Activated T-cell treated with anti-CD3 and anti-CD28 coated beads for 4 hours (primary cell): ENCODE results near the gene NINJ2.
A peak's percentile ranks its signal among the peaks of the same experiment; 100 is the strongest.

Experiments used
- DNase-seq: peaks from one replicate; pipeline ENCODE4 v3.0.0-alpha.2; 2020

Gene NINJ2

GRCh38 chr12:546265-546919, 116.9 kb downstream of the NINJ2 start:
- DNase-seq = no peak

DNA sequence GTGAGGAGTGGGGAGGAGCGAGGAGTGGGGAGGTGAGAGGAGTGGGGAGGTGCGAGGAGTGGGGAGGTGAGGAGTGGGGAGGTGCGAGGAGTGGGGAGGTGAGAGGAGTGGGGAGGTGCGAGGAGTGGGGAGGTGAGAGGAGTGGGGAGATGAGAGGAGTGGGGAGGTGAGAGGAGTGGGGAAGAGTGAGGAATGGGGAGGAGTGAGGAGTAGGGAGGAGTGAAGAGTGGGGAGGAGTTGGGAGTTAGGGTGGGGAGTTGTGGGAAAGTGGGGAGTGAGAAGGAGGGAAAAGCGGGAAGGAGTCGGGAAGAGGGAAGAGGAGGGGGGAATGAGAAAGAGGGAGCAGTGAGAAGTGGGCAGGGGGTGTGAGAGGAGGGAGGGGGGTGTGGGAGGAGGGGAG, 117.4 kb downstream of the NINJ2 start:
- no peak for DNase-seq

DNA sequence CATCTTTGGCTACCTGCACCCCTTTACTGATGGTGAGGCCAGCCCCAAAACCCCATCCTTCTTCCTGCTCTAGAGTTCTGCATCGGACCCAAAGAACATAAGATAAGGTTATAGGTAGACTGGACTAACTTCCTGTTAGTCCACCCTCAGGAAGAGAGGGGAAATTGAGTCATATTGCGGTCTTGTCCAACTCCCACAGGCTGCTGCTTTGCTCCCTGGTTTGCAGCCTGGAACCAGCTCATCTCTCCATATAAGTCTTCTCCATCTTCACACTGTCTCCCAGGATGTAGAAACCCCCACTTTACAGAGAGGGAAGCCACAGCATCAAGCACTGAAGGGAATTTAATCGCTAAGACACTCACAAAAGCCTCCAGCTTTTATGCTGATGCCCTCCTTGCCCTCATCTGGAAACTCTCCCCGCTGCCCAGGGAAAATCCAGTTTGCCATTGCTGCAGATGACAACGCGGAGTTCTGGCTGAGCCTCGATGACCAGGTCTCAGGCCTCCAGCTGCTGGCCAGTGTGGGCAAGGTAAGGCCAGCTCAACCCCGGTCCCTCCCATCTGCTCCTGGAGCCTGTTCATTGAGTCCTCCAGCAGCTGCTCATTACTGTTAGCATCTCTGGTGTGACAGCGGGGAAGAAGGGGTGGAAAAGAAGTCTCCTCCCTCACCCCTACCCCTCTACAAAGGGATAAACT, 118.2 kb downstream of the NINJ2 start:
- no peak for DNase-seq

DNA sequence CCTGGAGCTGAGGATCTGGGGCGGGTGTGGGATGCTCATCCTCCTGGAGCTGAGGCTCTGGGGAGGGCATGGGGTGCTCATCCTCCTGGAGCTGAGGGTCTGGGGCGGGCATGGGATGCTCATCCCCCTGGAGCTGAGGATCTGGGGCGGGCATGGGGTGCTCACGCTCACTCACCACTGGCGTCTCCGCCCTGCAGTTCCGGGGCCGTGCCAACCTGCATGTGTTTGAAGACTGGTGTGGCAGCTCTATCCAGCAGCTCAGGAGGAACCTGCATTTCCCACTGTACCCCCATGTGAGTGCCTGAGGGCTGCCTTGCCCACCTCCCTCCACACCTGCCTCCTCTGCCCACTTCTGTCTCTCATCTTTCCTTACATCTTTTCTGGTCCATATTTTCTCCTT, 119.1 kb downstream of the NINJ2 start:
- DNase-seq = no peak

- no peak for DNase-seq
Observed at GRCh38 chr12:543114-543451, 120.2 kb downstream of the NINJ2 start.

GRCh38 chr12:542395-543113, 120.7 kb downstream of the NINJ2 start:
- no peak for DNase-seq

GRCh38 chr12:541676-542324, 121.4 kb downstream of the NINJ2 start:
- DNase-seq = no peak

DNA sequence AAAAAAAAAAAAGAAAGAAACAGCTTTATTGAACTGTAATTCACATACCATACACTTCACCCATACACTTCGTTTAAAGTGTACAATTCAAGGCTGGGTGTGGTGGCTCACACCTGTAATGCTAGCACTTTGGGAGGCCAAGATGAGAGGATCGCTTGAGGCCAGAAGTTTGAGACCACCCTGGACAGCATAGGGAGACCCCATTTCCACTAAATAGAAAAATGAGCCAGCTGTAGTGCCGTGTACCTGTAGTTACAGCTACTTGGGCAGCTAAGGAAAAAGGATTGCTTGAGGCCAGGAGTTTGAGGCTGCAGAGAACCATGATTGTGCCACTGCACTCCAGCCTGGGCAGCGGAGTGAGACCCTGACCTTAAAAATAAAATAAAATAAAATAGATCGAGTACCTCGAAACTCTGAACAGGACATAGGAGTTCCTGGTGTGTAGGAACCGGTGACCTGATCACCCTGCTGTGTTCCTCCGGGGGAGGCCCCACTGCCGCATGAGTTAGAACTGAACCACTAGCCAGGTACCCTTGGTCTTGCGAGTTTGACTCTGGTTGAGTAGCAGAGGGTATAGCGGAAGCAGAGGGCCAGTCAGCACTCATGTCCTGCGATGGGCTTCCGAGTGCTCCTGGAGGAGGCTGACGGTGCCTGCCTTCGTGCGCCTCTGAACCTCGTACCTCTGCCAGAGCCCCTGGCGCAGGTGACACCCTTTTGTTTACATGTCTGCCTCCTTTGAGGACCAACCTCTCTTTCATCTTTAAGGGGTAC, 123.5 kb downstream of the NINJ2 start:
- DNase-seq = no peak

- peak; percentile 25 for DNase-seq
Observed at GRCh38 chr12:538731-539539, 124.3 kb downstream of the NINJ2 start.

- DNase-seq = no peak
Observed at GRCh38 chr12:537772-538171, 125.5 kb downstream of the NINJ2 start.

- DNase-seq = no peak
Observed at GRCh38 chr12:536751-537245, 126.4 kb downstream of the NINJ2 start.

GRCh38 chr12:535396-535795, 127.8 kb downstream of the NINJ2 start:
- no peak for DNase-seq

DNA sequence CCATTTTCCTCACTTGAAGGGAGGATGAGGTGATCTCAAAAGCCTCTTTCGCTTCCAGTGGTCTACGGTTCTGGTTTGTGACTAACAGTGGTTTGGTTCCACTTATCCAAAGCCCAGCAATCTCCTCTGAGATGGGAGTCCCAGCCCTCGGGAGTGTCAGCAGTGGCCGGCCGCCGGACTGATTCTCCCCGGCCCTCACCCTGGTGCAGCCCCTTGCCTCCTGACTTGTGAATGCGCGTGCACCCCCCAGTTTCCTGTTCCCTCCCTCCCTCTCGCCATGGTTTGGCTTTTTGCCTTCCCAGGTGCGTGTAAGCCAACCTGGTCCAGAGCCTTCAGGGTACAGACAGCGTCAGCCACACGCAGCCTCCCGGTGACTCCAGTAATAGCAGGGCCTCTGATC, 129.0 kb downstream of the NINJ2 start:
- no peak for DNase-seq

- no peak for DNase-seq
Observed at GRCh38 chr12:533718-534117, 129.5 kb downstream of the NINJ2 start.

- no peak for DNase-seq
Observed at GRCh38 chr12:532908-533565, 130.2 kb downstream of the NINJ2 start.

GRCh38 chr12:531951-532585, 131.2 kb downstream of the NINJ2 start:
- DNase-seq = no peak

- no peak for DNase-seq
Observed at GRCh38 chr12:530821-531220, 132.4 kb downstream of the NINJ2 start.

DNA sequence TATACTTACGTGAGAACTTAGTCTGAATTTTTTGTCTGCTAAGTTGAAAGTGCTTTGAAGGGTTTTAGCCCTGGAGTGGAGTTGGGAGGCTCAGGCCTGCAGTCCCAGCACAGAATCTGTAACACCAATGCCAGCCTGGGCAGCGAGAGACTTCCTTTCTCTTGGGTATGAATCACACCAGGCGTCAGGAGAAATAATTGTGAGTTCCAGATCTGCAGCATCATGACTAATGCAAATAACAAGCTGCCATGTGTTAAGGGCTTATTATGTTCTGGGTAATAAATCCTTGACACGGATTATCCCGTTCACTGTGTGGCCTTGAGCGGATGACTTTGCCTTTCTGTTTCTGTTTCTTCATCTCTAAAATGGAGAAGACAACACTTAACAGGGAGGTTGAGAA, 132.9 kb downstream of the NINJ2 start:
- DNase-seq = no peak

DNA sequence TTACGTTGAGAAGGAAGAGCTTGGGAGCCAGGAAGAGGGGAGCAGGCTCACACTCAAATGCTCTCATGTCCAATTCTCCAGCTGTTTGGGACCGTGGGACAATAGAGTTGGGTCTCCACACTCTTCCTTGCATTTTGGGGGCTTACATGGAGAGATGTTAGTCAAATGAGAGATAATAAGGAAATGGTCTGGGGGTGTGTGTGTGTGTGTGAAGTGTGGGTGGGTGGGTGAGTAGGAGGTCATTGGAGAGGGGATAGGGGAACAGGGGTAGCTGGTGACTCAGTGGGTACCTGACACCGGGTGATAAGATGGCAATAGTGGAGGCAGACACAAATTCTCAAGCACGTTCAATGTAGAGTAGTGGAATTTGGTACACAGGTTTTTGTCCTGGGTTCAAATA, 135.5 kb downstream of the NINJ2 start:
- DNase-seq = no peak

DNA sequence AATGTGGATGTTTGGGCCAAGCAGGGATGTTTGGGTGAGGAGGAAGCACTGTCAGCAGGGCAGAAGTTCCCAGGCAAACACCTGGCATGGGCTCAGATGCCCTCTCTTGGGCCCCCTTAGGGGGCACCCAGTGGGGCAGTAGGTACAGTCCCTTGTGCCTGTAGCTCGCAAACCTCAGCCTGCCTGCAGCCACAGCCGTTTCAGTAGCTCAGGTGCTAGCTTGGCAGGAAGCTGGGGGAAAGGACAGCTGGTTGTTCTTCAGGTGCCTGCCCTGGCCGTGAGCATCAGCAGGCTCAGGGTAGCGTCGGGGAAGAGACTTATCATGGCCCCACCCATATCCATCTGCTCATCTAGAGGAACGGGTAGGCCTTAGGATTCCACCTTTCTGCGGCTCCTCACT, 136.0 kb downstream of the NINJ2 start:
- no peak for DNase-seq

GRCh38 chr12:526089-526488, 137.2 kb downstream of the NINJ2 start:
- no peak for DNase-seq
